Endodermal cell (in vitro differentiated cells): ENCODE measurements around the gene CYP3A4. TPM values are rescaled to one million over a fixed set of nuclear protein-coding genes. Genes with fewer than 3 reads are reported as not detected.
"Not testable (repeated sequence)": the region's sequence is repeated elsewhere in the genome, so short reads cannot be mapped to it uniquely, and the experiment has no call there.

Source experiments
- DNase-seq: peaks from one replicate; pipeline ENCODE4 v3.0.0-alpha.2; 2017
- H3K27ac ChIP-seq: 2 replicates; pipeline ENCODE4 v1.5.1; 2013; ENCODE audit warnings: mild to moderate bottlenecking, low read depth, low read length, moderate library complexity
- H3K27me3 ChIP-seq: 2 replicates; pipeline ENCODE4 v1.6.1; 2013; ENCODE audit warnings: mild to moderate bottlenecking, low read length, moderate library complexity; ENCODE audit not compliant: insufficient read depth, control insufficient read depth, poor library complexity, severe bottlenecking
- H3K36me3 ChIP-seq: 2 replicates; pipeline ENCODE4 v1.7.0; 2013; ENCODE audit warnings: mild to moderate bottlenecking, low read length, moderate library complexity; ENCODE audit not compliant: control insufficient read depth, insufficient read depth
- H3K4me1 ChIP-seq: one replicate; pipeline ENCODE4 v1.7.0; 2013; ENCODE audit warnings: low read length; ENCODE audit not compliant: control insufficient read depth, insufficient read depth
- H3K4me3 ChIP-seq: 2 replicates; pipeline ENCODE4 v1.5.1; 2013; ENCODE audit warnings: mild to moderate bottlenecking, low read length, moderate library complexity
- H3K9ac ChIP-seq: 2 replicates; pipeline ENCODE4 v1.6.1; 2013; ENCODE audit warnings: mild to moderate bottlenecking, low read length, moderate library complexity; ENCODE audit not compliant: poor library complexity, severe bottlenecking; ENCODE audit errors: extremely low read depth
- H3K9me3 ChIP-seq: 2 replicates; pipeline ENCODE4 v1.6.1; 2013; ENCODE audit warnings: mild to moderate bottlenecking, low read length, moderate library complexity; ENCODE audit not compliant: control insufficient read depth
- H3K27ac Mint-ChIP-seq: 2 replicates; pipeline ENCODE4 v1.8.0; 2020; ENCODE audit warnings: mixed read lengths
- H3K27me3 Mint-ChIP-seq: 2 replicates; pipeline ENCODE4 v1.8.0; 2021; ENCODE audit warnings: mild to moderate bottlenecking, mixed read lengths; ENCODE audit not compliant: insufficient read depth
- H3K36me3 Mint-ChIP-seq: 2 replicates; pipeline ENCODE4 v1.8.0; 2020; ENCODE audit warnings: low read depth, mixed read lengths
- H3K4me1 Mint-ChIP-seq: 2 replicates; pipeline ENCODE4 v1.8.0; 2020; ENCODE audit warnings: mixed read lengths
- H3K4me3 Mint-ChIP-seq: 2 replicates; pipeline ENCODE4 v1.8.0; 2020; ENCODE audit warnings: mild to moderate bottlenecking, moderate library complexity, mixed read lengths
- H3K9me3 Mint-ChIP-seq: 2 replicates; pipeline ENCODE4 v1.8.0; 2020; ENCODE audit warnings: mild to moderate bottlenecking, mixed read lengths
- CTCF ChIP-seq: fragments of 200-600 bp; sonication (generic); conservative IDR thresholded peaks from 2 replicates; pipeline ENCODE4 v1.5.0; 2021; ENCODE audit warnings: antibody characterized with exemption, mild to moderate bottlenecking
- WGBS, 2 experiments: methylation state at CpG; one replicate each; pipeline versions ENCODE4 v1.1.5 to v1.1.7; 2013; ENCODE audit warnings: missing lambda C conversion rate in 2 of 2, mixed read lengths in 1 of 2; ENCODE audit not compliant: insufficient coverage in 1 of 2, insufficient read length in 1 of 2; 5-methylcytosine and 5-hydroxymethylcytosine counted together
- total RNA-seq, 2 donors: library from RNA; stranded (reverse); fragmentation: NEBNext Ultra II Directional in 1 of 2; extraction: Animal tissue kit (Norgen Biotek cat#: 25700) in 1 of 2; gene quantifications; 2 replicates in 1 of 2; 3 replicates in 1 of 2; pipeline ENCODE4 v1.2.1, GENCODE V29; 2021

Gene CYP3A4
- total RNA-seq, 2 donors from 2014 or later = 0.11 TPM; not detected in 1

GRCh38 chr7:99798972-99799371 lies 15.0 kb upstream of the CYP3A4 start:
- no peak overlapping the region for H3K27ac ChIP-seq
- H3K27me3 ChIP-seq = no peaks in the 10 kb centered on the region
- no peak overlapping the region for H3K4me3 ChIP-seq
- Mint-ChIP-seq H3K36me3 (no peaks in the 10 kb centered on the region), H3K4me1 (no peaks in the 10 kb centered on the region), H3K27me3 (peaks cover 20% of the 10 kb centered on the region), H3K27ac (no peak overlapping the region), H3K4me3 (no peak overlapping the region), H3K9me3 (peaks cover 28% of the 10 kb centered on the region)
- peaks cover 10% of the 10 kb centered on the region for H3K9me3 ChIP-seq
- no peak for DNase-seq
- no peaks in the 10 kb centered on the region for H3K36me3 ChIP-seq
- no peak for TF ChIP-seq CTCF
- WGBS, 2 experiments = 83 to 93% methylated on average over 1 to 2 of the region's 2 CpGs
- no peaks in the 10 kb centered on the region for H3K4me1 ChIP-seq
- no peak overlapping the region for H3K9ac ChIP-seq

- H3K9me3 Mint-ChIP-seq, H3K27ac ChIP-seq, H3K36me3 Mint-ChIP-seq, H3K9ac ChIP-seq, H3K4me3 ChIP-seq, H3K27ac Mint-ChIP-seq, H3K27me3 ChIP-seq, H3K4me1 Mint-ChIP-seq, H3K4me1 ChIP-seq, H3K9me3 ChIP-seq, H3K4me3 Mint-ChIP-seq, DNase-seq, H3K36me3 ChIP-seq: not testable (repeated sequence)
- H3K27me3 Mint-ChIP-seq = peaks cover 11% of the 10 kb centered on the region
- WGBS, 2 experiments = 91 to 100% methylated on average over 2 of the region's 2 CpGs
Observed at GRCh38 chr7:99795864-99796263, 11.9 kb upstream of the CYP3A4 start.

- no peaks in the 10 kb centered on the region for H3K27me3 ChIP-seq
- H3K4me1 Mint-ChIP-seq = peaks cover 5% of the 10 kb centered on the region
- H3K27ac Mint-ChIP-seq = no peak overlapping the region
- no peak overlapping the region for H3K4me3 Mint-ChIP-seq
- H3K27ac ChIP-seq = no peak overlapping the region
- peaks cover 9% of the 10 kb centered on the region for H3K27me3 Mint-ChIP-seq
- no peaks in the 10 kb centered on the region for H3K36me3 Mint-ChIP-seq
- H3K9ac ChIP-seq = no peak overlapping the region
- no peak for DNase-seq
- 92 to 98% methylated on average over 11 to 12 of the region's 12 CpGs for WGBS, 2 experiments
- H3K9me3 Mint-ChIP-seq = peaks cover 2% of the 10 kb centered on the region
- TF ChIP-seq CTCF = no peak
- H3K9me3 ChIP-seq = no peaks in the 10 kb centered on the region
- no peak overlapping the region for H3K4me3 ChIP-seq
- no peaks in the 10 kb centered on the region for H3K36me3 ChIP-seq
- no peaks in the 10 kb centered on the region for H3K4me1 ChIP-seq
Observed at GRCh38 chr7:99794585-99795502, 10.9 kb upstream of the CYP3A4 start.
